Measurements from ENCODE around the gene SSH2.

The SSH2 gene

GRCh38 chr17:29583324-29584248 lies 346.4 kb downstream of the SSH2 start:
- no peak for DNase-seq

- no peak for DNase-seq
These were observed 347.3 kb downstream of the SSH2 start for GRCh38 chr17:29582772-29583171.

GRCh38 chr17:29582254-29582765 lies 347.7 kb downstream of the SSH2 start:
- no peak for DNase-seq

- DNase-seq = no peak
These were observed 348.3 kb downstream of the SSH2 start for GRCh38 chr17:29581583-29582253.

- peak; percentile 75 for DNase-seq
These were observed 349.9 kb downstream of the SSH2 start for GRCh38 chr17:29579866-29580771.

- no peak for DNase-seq
These were observed 351.2 kb downstream of the SSH2 start for GRCh38 chr17:29578626-29579485.

- no peak for DNase-seq
These were observed 352.4 kb downstream of the SSH2 start for GRCh38 chr17:29577385-29578211.

GRCh38 chr17:29577001-29577370 lies 353.0 kb downstream of the SSH2 start:
- no peak for DNase-seq

GRCh38 chr17:29576214-29577000 lies 353.6 kb downstream of the SSH2 start:
- no peak for DNase-seq

All from T1000 (cell line).